RWPE1 (cell line): Measurements from ENCODE around the gene FOXR1.

Experiments used
- CTCF ChIA-PET: fragments of 350-600 bp; sonication (Branson Sonifier 250); formaldehyde crosslinking; extraction: SDS; loops from one replicate; lab custom pipeline; 2021; lab: Yijun Ruan, JAX
- POLR2A ChIA-PET: fragments of 400-600 bp; formaldehyde crosslinking; extraction: SDS; loops from one replicate; lab custom pipeline; 2020; ENCODE audit warnings: antibody characterized with exemption; ENCODE audit not compliant: low non-redundant PET; lab: Yijun Ruan, JAX
- DNase-seq: peaks from one replicate; pipeline ENCODE4 v3.0.0; 2012; ENCODE audit warnings: low spot score
- H3K27ac ChIP-seq: fragments of 450-650 bp; 2 replicates; pipeline ENCODE4 v1.5.1; 2017
- CTCF ChIP-seq: fragments of 450-650 bp; conservative IDR thresholded peaks from 2 replicates; pipeline ENCODE4 v1.5.1; 2017; ENCODE audit warnings: low read depth, mild to moderate bottlenecking

The FOXR1 gene

GRCh38 chr11:118927554-118928100 is 43.9 kb upstream of the FOXR1 start:
- peak overlapping the region; percentile 100 for H3K27ac ChIP-seq
- CTCF ChIA-PET = interaction anchor here (1.3 to 2.6 kb wide), 4 partner anchors 15 to 135 kb away, joined by 3 to 16 read pairs (median 9); no protein-coding TSS in a partner anchor
- no peak for TF ChIP-seq CTCF
- DNase-seq = no peak
- POLR2A ChIA-PET = no interaction called here

DNA sequence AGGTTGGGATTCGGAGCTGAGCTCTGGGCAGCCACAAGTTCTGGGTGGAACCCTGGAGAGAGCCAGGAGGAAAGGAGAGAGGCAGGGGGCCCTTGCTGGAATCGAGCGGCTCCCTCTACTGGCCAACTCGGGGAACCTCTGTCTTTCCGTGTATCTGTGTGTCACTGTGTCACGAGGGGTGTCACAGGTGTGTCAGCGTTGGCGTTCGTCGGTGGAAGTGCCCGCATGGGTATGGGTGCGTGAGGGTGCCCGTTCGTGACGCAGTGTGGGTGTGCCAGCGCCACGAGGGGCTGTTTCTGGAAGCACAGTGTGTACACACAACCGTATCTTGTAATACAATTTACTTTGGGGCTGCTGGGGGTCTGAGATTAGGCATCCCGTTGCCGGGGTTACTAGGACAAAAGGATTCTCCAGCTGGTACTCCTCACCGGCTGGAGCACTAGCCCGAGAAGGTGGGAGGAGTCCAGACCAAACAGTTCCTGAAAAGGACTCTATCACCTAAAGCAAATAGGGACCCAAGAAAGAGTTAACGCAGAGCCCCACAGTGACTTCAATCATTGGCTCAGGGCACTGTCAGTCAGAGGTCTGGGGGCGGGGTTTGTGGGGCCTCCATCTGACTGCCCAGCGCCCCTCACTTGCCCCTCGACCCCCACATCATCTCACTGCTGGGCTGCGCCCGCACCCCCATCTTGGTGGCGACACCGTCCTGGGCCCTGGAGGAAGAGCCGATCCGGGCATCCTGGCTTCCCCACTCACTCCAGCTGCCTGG is 43.3 kb upstream of the FOXR1 start:
- CTCF ChIA-PET = interaction anchor here (0.6 to 2.6 kb wide), 7 partner anchors 16 to 242 kb away, joined by 3 to 16 read pairs (median 3); no protein-coding TSS in a partner anchor
- POLR2A ChIA-PET = no interaction called here
- peak; percentile 92 for TF ChIP-seq CTCF
- DNase-seq = peak; percentile 98
- H3K27ac ChIP-seq = peak overlapping the region; percentile 100

GRCh38 chr11:118928870-118929500 is 42.6 kb upstream of the FOXR1 start:
- peak; percentile 62 for DNase-seq
- ChIA-PET CTCF (interaction anchor here (0.6 to 2.6 kb wide), 8 partner anchors 16 to 242 kb away, joined by 3 to 16 read pairs (median 4); no protein-coding TSS in a partner anchor), POLR2A (no interaction called here)

GRCh38 chr11:118929501-118930093 is 42.0 kb upstream of the FOXR1 start:
- peak; percentile 88 for DNase-seq
- H3K27ac ChIP-seq = peak overlapping the region; percentile 100
- ChIA-PET POLR2A (interaction anchor here (0.6 to 0.8 kb wide), 3 partner anchors 21 to 28 kb away, joined by 3 to 11 read pairs (median 7); no protein-coding TSS in a partner anchor), CTCF (interaction anchor here (0.5 to 2.3 kb wide), 13 partner anchors 11 to 242 kb away, joined by 3 to 10 read pairs (median 5); partner anchors contain the start of genes CXCR5 and UPK2)
- no peak for TF ChIP-seq CTCF

More at GRCh38 chr11:118928870-118929500, 42.6 kb upstream of the FOXR1 start:
- peak overlapping the region; percentile 100 for H3K27ac ChIP-seq
- no peak for TF ChIP-seq CTCF

GRCh38 chr11:118930094-118930712 is 41.4 kb upstream of the FOXR1 start:
- ChIA-PET POLR2A (interaction anchor here (0.6 to 0.8 kb wide), 4 partner anchors 17 to 27 kb away, joined by 3 to 11 read pairs (median 5); no protein-coding TSS in a partner anchor), CTCF (interaction anchor here (0.5 to 2.3 kb wide), 15 partner anchors 10 to 242 kb away, joined by 3 to 10 read pairs (median 5); partner anchors contain the start of genes CXCR5 and UPK2)
- H3K27ac ChIP-seq = peak overlapping the region; percentile 100
- peak; percentile 92 for TF ChIP-seq CTCF
- peak; percentile 95 for DNase-seq
